ENCODE results near the gene MTMR3.

GRCh38 chr22:29912141-29912540 lies 29.2 kb downstream of the MTMR3 start:
- TF ChIP-seq, protein P1, sequence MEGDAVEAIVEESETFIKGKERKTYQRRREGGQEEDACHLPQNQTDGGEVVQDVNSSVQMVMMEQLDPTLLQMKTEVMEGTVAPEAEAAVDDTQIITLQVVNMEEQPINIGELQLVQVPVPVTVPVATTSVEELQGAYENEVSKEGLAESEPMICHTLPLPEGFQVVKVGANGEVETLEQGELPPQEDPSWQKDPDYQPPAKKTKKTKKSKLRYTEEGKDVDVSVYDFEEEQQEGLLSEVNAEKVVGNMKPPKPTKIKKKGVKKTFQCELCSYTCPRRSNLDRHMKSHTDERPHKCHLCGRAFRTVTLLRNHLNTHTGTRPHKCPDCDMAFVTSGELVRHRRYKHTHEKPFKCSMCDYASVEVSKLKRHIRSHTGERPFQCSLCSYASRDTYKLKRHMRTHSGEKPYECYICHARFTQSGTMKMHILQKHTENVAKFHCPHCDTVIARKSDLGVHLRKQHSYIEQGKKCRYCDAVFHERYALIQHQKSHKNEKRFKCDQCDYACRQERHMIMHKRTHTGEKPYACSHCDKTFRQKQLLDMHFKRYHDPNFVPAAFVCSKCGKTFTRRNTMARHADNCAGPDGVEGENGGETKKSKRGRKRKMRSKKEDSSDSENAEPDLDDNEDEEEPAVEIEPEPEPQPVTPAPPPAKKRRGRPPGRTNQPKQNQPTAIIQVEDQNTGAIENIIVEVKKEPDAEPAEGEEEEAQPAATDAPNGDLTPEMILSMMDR (IDR thresholded peaks at IDR 0.05; ENCODE audit: insufficient read depth, low read depth, low read length): no peak
- TF ChIP-seq EZH2 (IDR thresholded peaks at IDR 0.05; ENCODE audit: insufficient read depth, low read length): no peak
